ENCODE data around the gene REG3A.

- TF ChIP-seq CTCF (conservative IDR thresholded peaks at IDR 0.05; ENCODE audit: low read length), result no peak
- TF ChIP-seq EZH2phosphoT487 (IDR thresholded peaks at IDR 0.05; ENCODE audit: borderline replicate concordance, low read depth, low read length), result no peak
These were observed 31.5 kb upstream of the REG3A start for GRCh38 chr2:79191081-79191480.
